GM12892 (cell line): ENCODE results near the gene GAB2.

Experiments
- POLR2A ChIP-seq: IDR thresholded peaks from 2 replicates; pipeline ENCODE4 v1.6.1; 2011; ENCODE audit warnings: low read depth, low read length, control low read depth
- POLR2AphosphoS5 ChIP-seq: IDR thresholded peaks from 2 replicates; pipeline ENCODE4 v1.6.1; 2011; ENCODE audit warnings: low read depth, low read length, control low read depth
- TAF1 ChIP-seq: IDR thresholded peaks from 2 replicates; pipeline ENCODE4 v1.6.1; 2011; ENCODE audit warnings: low read depth, mild to moderate bottlenecking, control low read depth, low read length, borderline replicate concordance

- TF ChIP-seq POLR2A (no peak), POLR2AphosphoS5 (no peak), TAF1 (no peak)
These were observed 28.6 kb upstream of the GAB2 start for GRCh38 chr11:78446210-78446609.
